ENCODE measurements around the gene BEAN1.

DNA sequence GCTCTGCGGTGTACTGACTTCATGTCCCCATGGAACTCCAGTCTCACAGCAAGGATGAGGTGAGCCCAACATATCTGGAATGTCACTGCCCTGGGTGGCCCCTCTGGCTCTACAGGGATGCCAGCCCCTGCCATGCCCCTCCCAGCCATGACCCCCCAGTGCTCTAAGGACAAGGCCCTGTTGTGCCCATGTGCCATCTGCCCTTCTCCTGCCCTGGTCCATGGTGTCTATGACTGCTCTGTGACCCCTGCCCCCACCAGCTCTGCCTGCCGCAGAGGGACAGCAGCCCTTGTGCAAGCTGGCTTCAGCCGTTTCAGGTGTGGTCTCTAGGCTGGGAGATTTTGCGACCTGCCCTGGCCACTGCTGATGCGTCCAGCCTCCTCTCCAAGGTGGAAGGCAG lies 82.5 kb downstream of the BEAN1 start:
- TF ChIP-seq POLR2A (IDR thresholded peaks at IDR 0.05), result no peak
- TF ChIP-seq, protein P1, sequence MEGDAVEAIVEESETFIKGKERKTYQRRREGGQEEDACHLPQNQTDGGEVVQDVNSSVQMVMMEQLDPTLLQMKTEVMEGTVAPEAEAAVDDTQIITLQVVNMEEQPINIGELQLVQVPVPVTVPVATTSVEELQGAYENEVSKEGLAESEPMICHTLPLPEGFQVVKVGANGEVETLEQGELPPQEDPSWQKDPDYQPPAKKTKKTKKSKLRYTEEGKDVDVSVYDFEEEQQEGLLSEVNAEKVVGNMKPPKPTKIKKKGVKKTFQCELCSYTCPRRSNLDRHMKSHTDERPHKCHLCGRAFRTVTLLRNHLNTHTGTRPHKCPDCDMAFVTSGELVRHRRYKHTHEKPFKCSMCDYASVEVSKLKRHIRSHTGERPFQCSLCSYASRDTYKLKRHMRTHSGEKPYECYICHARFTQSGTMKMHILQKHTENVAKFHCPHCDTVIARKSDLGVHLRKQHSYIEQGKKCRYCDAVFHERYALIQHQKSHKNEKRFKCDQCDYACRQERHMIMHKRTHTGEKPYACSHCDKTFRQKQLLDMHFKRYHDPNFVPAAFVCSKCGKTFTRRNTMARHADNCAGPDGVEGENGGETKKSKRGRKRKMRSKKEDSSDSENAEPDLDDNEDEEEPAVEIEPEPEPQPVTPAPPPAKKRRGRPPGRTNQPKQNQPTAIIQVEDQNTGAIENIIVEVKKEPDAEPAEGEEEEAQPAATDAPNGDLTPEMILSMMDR (IDR thresholded peaks at IDR 0.05), result no peak

All from esophagus squamous epithelium (tissue), 4 donors.